Measurements from ENCODE around the gene ZNF135. TPM values are rescaled to one million over a fixed set of nuclear protein-coding genes. Genes with fewer than 3 reads are reported as not detected.

Gene ZNF135
- polyA plus RNA-seq, 1 experiment, result 6.6 TPM

DNA sequence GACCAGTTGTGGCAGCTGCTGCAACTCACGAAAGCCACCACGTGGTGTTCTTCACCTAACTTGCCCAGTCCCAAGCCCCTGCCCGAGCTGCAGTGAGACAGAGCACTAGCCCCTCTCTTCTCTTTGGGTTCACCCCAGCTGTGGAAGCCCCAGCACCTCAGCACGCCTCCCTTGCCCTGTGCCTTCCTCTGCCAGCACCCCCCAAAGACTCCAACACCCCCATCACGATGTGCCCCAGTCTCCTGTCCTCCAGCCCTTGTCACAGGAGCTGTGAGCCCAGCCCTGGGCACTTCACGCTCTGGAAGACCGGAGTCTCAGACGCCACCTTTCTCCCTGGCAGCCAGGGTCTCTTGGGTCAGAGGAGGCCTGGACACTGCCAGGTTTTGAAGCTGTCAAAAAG lies 2.2 kb upstream of the ZNF135 start:
- POLR2A ChIA-PET, result no interaction called here
- no peak overlapping the region for H3K27ac ChIP-seq (ENCODE audit: low read depth, low read length)

DNA sequence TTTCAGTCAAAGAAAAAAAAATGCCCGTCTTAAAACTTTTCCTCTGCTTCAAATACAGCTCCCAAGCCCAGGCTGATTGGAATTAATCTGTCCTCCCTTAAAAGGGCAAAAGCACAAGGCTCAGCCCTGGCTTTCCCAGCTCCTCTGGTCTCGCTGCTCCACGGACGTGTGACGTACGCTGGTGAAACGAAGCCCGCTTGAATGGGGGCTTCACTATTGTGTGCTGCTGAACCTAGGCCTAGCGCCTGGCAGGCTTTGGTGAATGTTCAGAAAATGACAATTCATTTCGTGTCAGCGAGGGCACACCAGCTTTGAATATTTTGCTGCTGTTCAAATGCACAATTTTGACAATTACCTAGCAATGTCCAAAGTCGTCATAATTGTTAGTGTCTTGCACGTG lies 615 bp upstream of the ZNF135 start:
- Histone ChIP-seq H3K27ac (ENCODE audit: low read depth, low read length) (no peak overlapping the region), H3K4me3 (ENCODE audit: low read depth, low read length) (no peak overlapping the region)
- POLR2A ChIA-PET, result interaction anchor here (0.6 to 2.4 kb wide), 3 partner anchors 56 to 174 kb away, joined by 3 to 11 read pairs (median 7); partner anchors contain the start of gene ZNF606

More for the DNA sequence above, 2.2 kb upstream of the ZNF135 start:
- H3K4me3 ChIP-seq (ENCODE audit: low read depth, low read length), result no peak overlapping the region
- H3K9me3 ChIP-seq (ENCODE audit: control insufficient read depth, insufficient read depth, low read length), result peaks cover 93% of the 10 kb centered on the region
- no peak for DNase-seq (ENCODE audit: low read depth, low spot score)
- peaks cover 2% of the 10 kb centered on the region for H3K27me3 ChIP-seq (ENCODE audit: control insufficient read depth, insufficient read depth, low read length)
- no peak for TF ChIP-seq CTCF (IDR thresholded peaks at IDR 0.05; ENCODE audit: low read depth, low read length)
- CTCF ChIA-PET, result no interaction called here

GRCh38 chr19:58059671-58060078 lies 593 bp downstream of the ZNF135 start:
- Histone ChIP-seq H3K27ac (ENCODE audit: low read depth, low read length) (peak overlapping the region; percentile 65), H3K27me3 (ENCODE audit: control insufficient read depth, insufficient read depth, low read length) (peaks cover 2% of the 10 kb centered on the region), H3K9me3 (ENCODE audit: control insufficient read depth, insufficient read depth, low read length) (peaks cover 86% of the 10 kb centered on the region), H3K4me3 (ENCODE audit: low read depth, low read length) (peak overlapping the region; percentile 56)
- CTCF ChIA-PET, result no interaction called here
- no peak for TF ChIP-seq CTCF (IDR thresholded peaks at IDR 0.05; ENCODE audit: low read depth, low read length)
- POLR2A ChIA-PET, result interaction anchor here (2.4 kb wide), 1 partner anchor 57 kb away, joined by 11 read pairs; the partner anchor contains the start of gene ZNF606
- no peak for DNase-seq (ENCODE audit: low read depth, low spot score)

More for the DNA sequence above, 615 bp upstream of the ZNF135 start:
- CTCF ChIA-PET, result no interaction called here
- no peak for DNase-seq (ENCODE audit: low read depth, low spot score)
- Histone ChIP-seq H3K27me3 (ENCODE audit: control insufficient read depth, insufficient read depth, low read length) (peaks cover 2% of the 10 kb centered on the region), H3K9me3 (ENCODE audit: control insufficient read depth, insufficient read depth, low read length) (peaks cover 88% of the 10 kb centered on the region)
- no peak for TF ChIP-seq CTCF (IDR thresholded peaks at IDR 0.05; ENCODE audit: low read depth, low read length)

GRCh38 chr19:58060231-58060630 lies 1.1 kb downstream of the ZNF135 start:
- no peak overlapping the region for H3K27ac ChIP-seq (ENCODE audit: low read depth, low read length)
- peaks cover 86% of the 10 kb centered on the region for H3K9me3 ChIP-seq (ENCODE audit: control insufficient read depth, insufficient read depth, low read length)
- no peak for DNase-seq (ENCODE audit: low read depth, low spot score)
- CTCF ChIA-PET, result no interaction called here
- H3K4me3 ChIP-seq (ENCODE audit: low read depth, low read length), result no peak overlapping the region
- peaks cover 2% of the 10 kb centered on the region for H3K27me3 ChIP-seq (ENCODE audit: control insufficient read depth, insufficient read depth, low read length)
- POLR2A ChIA-PET, result interaction anchor here (2.4 kb wide), 1 partner anchor 58 kb away, joined by 11 read pairs; the partner anchor contains the start of gene ZNF606
- TF ChIP-seq CTCF (IDR thresholded peaks at IDR 0.05; ENCODE audit: low read depth, low read length), result no peak

GRCh38 chr19:58063712-58064111 lies 4.6 kb downstream of the ZNF135 start:
- peaks cover 90% of the 10 kb centered on the region for H3K9me3 ChIP-seq (ENCODE audit: control insufficient read depth, insufficient read depth, low read length)
- no peak overlapping the region for H3K4me3 ChIP-seq (ENCODE audit: low read depth, low read length)
- no peaks in the 10 kb centered on the region for H3K27me3 ChIP-seq (ENCODE audit: control insufficient read depth, insufficient read depth, low read length)
- ChIA-PET POLR2A (no interaction called here), CTCF (no interaction called here)
- no peak for DNase-seq (ENCODE audit: low read depth, low spot score)
- TF ChIP-seq CTCF (IDR thresholded peaks at IDR 0.05; ENCODE audit: low read depth, low read length), result no peak
- no peak overlapping the region for H3K27ac ChIP-seq (ENCODE audit: low read depth, low read length)
